HG02610 (cell line): ENCODE data around the gene IFNL1.
"Not testable (repeated sequence)": the region's sequence is repeated elsewhere in the genome, so short reads cannot be mapped to it uniquely, and the experiment has no call there.

Experiments
- ATAC-seq: cut with Tn5 transposase; IDR thresholded peaks from one replicate; pipeline ENCODE4 v1.9.1; 2021; ENCODE audit warnings: mild to moderate bottlenecking, moderate library complexity; ENCODE audit not compliant: unreplicated experiment

Gene IFNL1

DNA sequence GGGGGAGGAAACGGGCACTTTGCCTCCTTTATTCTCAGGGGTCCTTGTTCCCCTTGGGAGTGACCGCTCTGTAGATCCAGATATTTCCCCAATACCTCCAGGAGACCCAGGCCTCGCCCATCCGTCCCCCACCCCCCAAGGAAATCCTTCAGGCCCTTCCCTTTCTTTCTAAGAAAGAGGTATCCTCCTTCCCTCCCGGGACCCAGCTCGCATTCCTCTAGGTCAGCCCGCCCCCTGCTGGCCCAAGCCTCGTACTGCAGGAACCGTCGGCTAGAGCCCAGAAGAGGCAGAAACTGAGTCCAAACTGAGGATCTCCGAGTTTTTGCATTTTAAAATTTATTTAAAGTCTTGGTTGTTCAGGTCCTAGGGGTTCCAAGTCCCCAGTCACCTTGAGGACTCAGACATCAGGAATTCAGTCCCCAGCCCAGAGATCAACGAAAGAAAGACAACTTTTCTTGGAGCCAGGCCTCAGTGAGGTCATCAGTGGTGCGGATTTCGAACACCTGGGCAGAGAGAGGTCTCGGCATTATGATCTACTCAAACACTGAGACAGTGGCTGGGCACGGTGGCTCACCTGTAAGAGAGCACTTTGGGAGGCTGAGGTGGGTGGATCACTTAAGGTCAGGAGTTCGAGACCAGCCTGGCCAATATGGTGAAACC, 32.0 kb downstream of the IFNL1 start:
- no peak for ATAC-seq

DNA sequence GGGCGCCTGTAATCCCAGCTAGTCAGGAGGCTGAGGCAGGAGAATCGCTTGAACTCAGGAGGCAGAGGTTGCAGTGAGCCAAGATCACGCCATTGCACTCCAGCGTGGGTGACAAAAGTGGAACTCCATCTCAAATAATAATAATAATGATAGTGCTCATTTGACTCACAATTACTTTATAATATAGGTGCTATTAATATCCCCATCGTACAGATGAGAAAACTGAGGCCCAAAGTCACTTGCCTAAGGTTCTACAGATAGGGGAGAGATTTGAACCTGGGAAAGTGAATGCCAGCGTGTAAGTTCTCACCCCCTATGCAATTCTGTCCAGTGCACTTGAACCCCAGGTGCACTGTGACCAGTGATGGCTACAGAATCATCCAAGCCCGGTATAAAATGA, 33.7 kb downstream of the IFNL1 start:
- ATAC-seq: no peak

DNA sequence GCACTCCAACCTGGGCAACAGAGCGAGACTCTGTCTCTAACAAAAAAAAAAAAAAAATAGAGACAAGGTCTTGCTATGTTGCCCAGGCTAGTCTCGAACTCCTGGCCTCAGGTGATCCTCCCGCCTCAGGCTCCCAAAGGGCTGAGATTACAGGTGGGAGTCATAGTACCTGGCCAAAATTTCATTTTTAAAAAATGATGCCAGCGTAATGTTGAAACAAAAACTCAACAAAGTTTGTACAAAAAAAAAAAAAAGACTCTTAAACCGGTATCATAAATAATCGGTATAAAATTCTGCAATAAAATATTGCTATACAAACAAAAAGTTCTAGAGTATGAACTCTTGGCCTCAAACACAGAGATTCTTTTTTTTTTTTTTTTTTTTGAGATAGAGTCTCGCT, 36.1 kb downstream of the IFNL1 start:
- no peak for ATAC-seq

DNA sequence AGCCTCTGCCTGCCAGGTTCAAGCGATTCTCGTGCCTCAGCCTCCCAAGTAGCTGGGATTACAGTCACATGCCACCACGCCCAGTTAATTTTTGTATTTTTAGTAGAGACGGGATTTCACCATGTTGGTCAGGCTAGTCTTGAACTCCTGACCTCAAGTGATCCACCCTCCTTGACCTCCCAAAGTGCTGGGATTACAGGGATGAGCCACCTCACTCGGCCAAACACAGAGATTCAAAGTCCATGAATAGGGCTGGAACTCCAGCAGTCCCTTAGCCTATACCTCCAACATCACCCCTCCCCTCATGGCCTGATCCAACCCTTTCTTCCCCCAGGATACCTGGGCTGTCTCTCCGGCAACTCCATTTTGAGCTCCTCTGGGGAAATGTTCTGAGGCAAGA, 36.5 kb downstream of the IFNL1 start:
- ATAC-seq: not testable (repeated sequence)

DNA sequence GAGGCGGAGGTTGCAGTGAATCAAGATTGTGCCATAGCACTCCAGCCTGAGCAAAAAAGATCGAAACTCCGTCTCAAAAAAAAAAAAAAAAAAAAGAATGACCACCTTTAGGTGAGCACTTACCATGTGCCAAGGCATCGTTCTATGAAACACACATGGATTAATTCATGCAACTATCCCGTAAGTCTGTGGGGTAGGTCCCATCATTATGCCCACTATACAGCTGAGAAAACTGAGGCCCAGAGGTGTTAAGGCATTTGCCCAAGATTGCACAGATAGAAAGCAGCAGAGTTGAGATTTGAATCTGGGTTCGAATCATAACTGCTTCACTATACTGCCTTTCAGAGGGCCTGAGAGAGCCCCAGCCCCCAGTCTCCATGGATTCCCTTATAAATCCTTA, 37.3 kb downstream of the IFNL1 start:
- ATAC-seq: no peak

DNA sequence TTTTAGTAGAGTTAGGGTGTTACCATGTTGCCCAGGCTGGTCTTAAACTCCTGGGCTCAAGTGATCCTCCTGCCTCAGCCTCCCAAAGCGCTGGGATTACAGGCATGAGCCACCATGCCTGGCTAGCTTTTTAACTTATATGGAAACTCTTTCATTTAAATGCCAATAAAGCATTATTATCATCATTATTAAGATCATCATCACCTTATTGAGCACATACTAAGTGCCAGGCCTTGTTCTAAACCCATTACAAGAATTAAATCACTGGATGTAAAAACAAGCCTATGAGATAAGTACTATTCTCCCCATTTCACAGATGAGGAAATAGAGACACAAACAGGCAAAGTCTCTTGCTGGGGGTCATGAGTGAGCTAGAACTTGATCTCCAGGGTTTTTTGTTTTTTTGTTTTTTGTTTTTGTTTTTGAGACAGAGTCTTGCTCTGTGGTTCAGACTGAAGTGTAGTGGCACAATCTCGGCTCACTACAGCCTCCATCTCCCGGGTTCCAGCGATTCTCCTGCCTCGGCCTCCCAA, 38.3 kb downstream of the IFNL1 start:
- ATAC-seq: no peak

DNA sequence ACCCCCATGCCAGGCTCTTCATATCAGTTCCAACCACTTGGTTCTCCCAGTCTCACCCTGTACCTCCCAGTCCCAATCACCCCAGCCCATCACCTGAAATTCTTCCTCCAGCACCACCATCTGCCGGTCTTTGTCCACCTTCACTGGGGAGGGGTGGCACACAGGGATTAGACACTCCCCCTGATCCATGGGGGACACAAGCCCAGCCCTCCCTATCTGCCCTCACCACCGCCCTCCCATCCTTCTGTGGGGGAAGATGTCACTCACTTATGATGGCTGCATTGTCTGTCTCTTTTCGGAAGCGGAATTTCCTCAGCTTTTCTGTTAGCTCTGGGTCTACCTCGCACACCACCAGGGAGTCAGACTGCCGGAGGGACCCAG, 39.0 kb downstream of the IFNL1 start:
- ATAC-seq: no peak

DNA sequence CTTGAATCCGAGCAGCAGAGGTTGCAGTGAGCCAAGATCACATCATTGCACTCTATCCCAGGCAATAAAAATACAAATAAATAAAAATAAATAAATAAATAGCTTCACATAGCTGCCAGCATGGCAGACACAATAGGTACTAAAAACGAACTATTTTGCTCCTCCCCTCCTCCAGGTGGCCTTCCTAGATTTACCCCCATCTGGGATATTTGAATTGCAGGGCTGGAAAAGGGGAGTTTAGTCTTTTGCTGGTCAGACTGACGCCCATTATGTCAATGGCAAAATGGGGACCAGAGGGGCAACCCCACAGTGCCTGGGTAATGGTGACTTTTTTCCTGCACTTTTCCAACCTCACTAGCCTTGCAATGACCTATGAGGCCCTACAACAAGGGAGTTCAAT, 40.3 kb downstream of the IFNL1 start:
- ATAC-seq: no peak

DNA sequence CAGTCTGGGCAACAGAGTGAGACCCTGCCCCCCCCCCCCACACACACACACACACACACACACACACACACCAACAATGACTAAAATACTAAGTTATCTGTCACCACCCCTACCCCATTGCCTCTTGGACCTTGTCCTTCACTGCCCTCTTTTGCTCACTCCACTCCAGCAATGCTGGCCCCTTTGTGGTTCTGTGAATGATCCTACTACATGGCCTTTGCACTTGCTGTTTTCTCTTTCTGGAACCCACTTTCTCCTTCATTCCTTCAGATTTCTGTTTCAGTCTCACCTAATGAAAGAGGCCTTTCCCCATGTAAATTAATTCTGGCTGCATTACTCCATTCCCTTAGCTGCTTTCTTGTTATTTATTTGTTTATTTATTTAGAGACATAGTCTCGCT, 43.5 kb downstream of the IFNL1 start:
- ATAC-seq: no peak

DNA sequence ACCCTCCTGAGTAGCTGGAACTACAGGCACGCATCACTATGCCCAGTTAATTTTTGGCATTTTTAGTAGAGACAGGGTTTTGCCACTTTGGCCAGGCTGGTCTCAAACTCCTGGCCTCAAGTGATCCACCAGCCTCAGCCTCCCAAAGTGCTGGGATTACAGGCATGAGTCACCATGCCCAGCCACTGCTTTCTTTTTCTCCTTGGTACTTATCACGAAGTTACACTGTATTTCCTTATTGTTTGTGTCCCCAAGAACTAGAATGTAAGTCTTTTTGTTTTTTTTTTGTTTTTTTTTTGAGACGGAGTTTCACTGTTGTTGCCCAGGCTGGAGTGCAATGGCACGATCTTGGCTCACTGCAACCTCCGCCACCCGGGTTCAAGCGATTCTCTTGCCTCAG, 43.9 kb downstream of the IFNL1 start:
- not testable (repeated sequence) for ATAC-seq

DNA sequence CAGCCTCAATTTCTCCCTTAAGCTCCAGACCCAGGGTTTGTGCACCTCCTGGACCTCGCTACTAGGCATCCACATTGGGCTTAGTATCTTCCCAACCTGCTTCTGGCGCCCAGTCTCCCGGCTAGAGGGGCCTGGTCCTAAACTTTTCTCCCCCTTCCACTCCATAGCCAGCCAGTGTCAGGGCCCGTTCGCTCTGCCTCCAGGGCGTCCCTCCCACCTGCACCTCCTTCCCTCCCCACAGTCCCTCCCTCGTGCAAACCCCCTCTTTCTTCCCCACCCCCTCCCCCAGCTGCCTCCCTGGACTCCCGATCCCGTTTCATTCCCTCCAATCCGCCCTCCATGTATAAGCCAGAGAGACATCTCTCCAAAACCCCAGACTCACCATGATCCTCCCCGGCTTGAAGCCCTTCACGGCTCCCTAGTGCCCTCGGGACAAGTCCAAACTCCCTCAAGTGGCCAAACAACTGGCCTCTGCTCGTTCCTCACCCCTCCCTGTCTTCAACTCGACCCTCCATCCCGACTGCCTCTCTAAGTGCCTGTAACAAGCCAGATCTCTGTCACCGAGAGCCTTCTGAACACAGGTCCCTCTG, 45.0 kb downstream of the IFNL1 start:
- ATAC-seq: no peak

DNA sequence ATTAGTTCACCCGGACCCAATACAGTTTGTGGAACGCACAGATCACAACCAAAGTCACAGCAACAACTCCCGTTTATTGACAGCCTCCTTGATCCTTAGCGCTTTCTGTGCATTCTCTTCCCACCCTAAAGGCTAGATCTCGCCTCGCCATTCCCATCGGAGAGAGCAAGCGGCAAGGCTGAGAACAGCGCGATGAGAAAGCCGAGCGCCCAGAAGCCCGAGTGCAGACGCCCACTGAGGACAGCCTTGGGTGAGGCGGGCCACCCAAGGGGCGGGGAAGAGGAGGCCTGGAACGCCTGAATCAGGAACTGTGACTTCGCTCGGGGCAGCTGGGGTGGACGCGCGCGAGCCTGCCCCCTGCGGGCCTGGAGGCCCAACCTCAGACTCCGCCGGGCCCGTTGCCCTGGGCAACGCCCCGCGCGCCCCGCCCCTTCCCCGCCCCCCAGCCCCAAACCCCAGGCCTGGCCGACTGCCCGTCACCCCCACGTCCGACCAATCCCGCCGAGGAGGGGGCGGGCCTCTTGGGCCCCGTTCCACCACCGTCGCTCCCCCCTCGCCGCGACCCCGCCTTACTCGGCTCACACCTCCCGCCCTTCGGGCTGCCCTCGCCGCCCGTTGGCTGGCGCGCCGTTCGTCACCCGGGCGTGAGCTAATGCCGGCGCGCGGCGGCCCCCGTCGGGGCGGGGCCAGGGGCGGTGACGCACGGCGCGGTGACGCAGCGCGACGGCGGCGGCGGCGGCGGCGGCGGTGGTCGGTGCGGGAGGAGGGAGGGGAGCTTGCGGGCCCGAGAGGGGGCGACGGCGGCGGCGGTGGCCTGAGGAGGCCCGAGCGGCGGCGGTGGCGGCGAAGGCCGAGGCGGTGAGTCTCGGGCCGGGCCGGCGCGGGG, 45.8 kb downstream of the IFNL1 start, which contains the start of gene SAMD4B:
Gene SAMD4B, plus strand, starts transcription at position 703 of the 886 bp plus-strand sequence. CDS start 14,473 bp downstream, outside the sequence.
- peak; percentile 87 for ATAC-seq

DNA sequence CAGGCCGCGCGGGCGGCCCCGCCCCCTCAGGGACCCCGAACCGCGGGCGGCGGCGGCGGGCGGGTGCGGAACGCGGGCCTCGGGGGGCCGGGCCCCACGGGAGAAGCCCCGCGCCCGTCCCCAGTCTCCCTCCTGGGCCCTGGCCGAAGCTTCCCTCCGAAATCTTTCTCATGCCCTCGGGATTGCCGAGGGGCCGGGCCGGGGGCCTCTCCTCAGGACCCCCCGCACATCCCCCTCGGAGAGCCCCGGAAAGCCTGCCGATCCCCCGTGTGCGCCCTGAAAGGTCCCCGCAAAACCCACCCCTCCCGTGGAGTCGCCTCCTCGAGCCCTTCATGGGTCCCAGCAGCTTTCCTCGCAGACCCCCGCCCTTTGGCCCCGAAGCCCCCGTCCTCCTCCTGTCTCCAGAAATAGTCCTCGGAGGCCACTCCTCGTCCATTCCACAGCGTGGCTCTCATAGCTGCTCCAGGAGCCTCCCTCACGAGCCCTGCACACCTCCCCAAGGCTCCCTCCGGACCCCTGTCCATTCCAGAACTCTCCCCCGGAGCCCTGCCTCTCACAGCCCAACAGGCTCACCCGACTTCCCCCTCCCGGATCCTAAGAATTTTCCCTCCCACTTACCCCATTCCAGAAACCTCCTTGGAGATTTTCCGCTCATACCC, 46.6 kb downstream of the IFNL1 start:
- no peak for ATAC-seq

DNA sequence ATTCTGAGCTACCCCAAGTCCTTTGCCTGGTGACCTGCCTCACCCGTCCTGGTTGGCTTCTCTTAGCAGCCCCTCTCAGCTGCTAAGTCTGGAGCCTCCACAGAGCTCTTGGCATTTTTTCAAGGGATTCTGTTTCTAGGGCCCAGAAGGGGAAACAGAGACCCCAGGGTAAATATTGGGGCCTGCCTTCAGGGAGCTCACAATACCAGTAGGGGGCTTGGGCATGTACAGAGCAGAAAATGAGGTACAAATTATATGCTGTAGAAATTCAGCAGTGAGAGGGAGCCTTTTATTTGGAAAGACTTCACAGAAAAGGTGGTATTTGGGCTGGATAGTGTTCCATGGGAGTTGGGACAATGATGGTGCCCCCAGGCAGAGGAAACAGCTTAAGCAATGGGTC, 49.7 kb downstream of the IFNL1 start:
- ATAC-seq: no peak

DNA sequence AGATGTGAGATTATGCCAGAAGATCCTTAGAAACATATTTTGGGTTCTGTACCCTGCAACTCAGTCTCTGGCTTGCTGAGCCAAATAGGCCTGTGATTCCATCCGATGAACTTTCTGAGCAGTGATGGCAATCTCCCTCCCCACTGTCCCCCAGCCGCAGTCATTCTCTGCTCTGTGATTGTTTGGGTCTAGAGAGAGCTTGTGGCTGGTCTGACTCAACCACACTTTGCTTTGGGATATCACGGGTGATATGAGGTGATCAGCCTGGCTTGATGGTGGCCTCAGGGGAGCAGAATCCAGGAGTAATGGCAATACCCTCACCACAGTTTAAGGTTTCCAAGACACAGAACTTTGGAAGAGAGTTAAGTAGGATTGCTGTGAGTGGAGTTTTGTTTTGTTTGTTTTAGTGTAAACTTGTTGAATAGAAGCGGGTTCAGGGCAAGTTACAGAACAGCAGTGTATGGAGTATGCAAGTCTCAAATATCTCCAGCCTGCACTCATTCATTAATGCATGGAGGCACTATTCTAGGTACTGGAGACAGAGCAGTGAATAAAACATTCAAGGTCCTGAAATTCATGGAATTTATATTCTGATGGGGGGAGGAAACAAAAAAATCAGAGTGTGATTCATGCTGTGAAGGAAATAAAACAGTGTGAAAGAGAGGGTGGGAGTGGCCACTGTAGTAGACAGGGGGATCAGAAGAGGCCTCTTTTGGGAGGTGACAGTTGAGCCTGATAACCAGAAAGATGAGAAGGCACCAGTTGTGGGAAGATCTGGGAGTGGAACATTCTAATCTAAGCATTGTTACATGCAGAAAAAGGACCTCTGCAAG, 51.3 kb downstream of the IFNL1 start:
- ATAC-seq: no peak
